IMR-90 (cell line): ENCODE results near the gene ALOX15B. TPM values are rescaled to one million over a fixed set of nuclear protein-coding genes. Genes with fewer than 3 reads are reported as not detected.

Experiments
- ATAC-seq: fragments of 200-7000 bp; cut with Tn5 transposase; 2 replicates; pipeline ENCODE4 v1.9.1; 2020; ENCODE audit warnings: low read depth, mild to moderate bottlenecking, moderate library complexity
- BruUV-seq: library from RNA; stranded (reverse); fragments of 400-500 nt; replicated peaks from 2 replicates; lab custom pipeline; 2021; lab: Mats Ljungman, UMichigan
- CTCF ChIA-PET: fragments of 300-600 bp; formaldehyde crosslinking; extraction: SDS; loops from one replicate; lab custom pipeline; 2021; ENCODE audit warnings: antibody characterized with exemption; lab: Yijun Ruan, JAX
- POLR2A ChIA-PET: fragments of 300-600 bp; sonication (Branson Sonifier 250); formaldehyde crosslinking; loops from one replicate; lab custom pipeline; 2022; ENCODE audit warnings: antibody characterized with exemption; ENCODE audit not compliant: unreplicated experiment; lab: Charles Lee
- DNase-seq: peaks from one replicate; pipeline ENCODE4 v3.0.0; 2013
- H2AFZ ChIP-seq: replicated peaks from 2 replicates; pipeline ENCODE3; 2013; ENCODE audit warnings: low read length, mild to moderate bottlenecking; ENCODE audit not compliant: poor library complexity
- H2AK5ac ChIP-seq: 2 replicates; pipeline ENCODE4 v1.6.1; 2013; ENCODE audit warnings: low read depth, low read length, inconsistent platforms
- H2AK9ac ChIP-seq: replicated peaks from 2 replicates; pipeline ENCODE3; 2013; ENCODE audit warnings: mild to moderate bottlenecking, low read depth, low read length, moderate library complexity; ENCODE audit not compliant: poor library complexity
- H2BK120ac ChIP-seq: 2 replicates; pipeline ENCODE4 v1.6.1; 2013; ENCODE audit warnings: low read depth, low read length, inconsistent platforms
- H2BK15ac ChIP-seq: 3 replicates; pipeline ENCODE4 v1.6.1; 2013; ENCODE audit warnings: low read depth, low read length, inconsistent platforms
- H2BK20ac ChIP-seq: 2 replicates; pipeline ENCODE4 v1.6.1; 2013; ENCODE audit warnings: low read depth, mild to moderate bottlenecking, inconsistent platforms, low read length, moderate library complexity
- H2BK5ac ChIP-seq: 2 replicates; pipeline ENCODE4 v1.6.1; 2013; ENCODE audit warnings: mild to moderate bottlenecking, low read depth, low read length, inconsistent platforms; ENCODE audit not compliant: poor library complexity, severe bottlenecking
- H3K14ac ChIP-seq: replicated peaks from 2 replicates; pipeline ENCODE4 v1.6.1; 2013; ENCODE audit warnings: low read depth, low read length, inconsistent platforms
- H3K18ac ChIP-seq: 2 replicates; pipeline ENCODE4 v1.6.1; 2013; ENCODE audit warnings: low read depth, low read length, control low read depth
- H3K23ac ChIP-seq: 2 replicates; pipeline ENCODE4 v1.6.1; 2013; ENCODE audit warnings: low read depth, low read length, inconsistent platforms
- H3K27ac ChIP-seq: 2 replicates; pipeline ENCODE4 v1.5.1; 2013; ENCODE audit warnings: mild to moderate bottlenecking, control low read depth, low read length; ENCODE audit not compliant: insufficient read depth
- H3K27me3 ChIP-seq: 2 replicates; pipeline ENCODE4 v1.6.1; 2013; ENCODE audit warnings: low read length; ENCODE audit not compliant: control insufficient read depth, insufficient read depth
- H3K36me3 ChIP-seq: 2 replicates; pipeline ENCODE4 v1.6.1; 2013; ENCODE audit warnings: low read length, mixed read lengths; ENCODE audit not compliant: control insufficient read depth, insufficient read depth
- H3K4ac ChIP-seq: 2 replicates; pipeline ENCODE4 v1.6.1; 2013; ENCODE audit warnings: low read depth, low read length, inconsistent platforms
- H3K4me1 ChIP-seq: 2 replicates; pipeline ENCODE4 v1.6.1; 2013; ENCODE audit warnings: low read length, mixed read lengths; ENCODE audit not compliant: control insufficient read depth, insufficient read depth
- H3K4me2 ChIP-seq: 2 replicates; pipeline ENCODE4 v1.6.1; 2013; ENCODE audit warnings: low read depth, mild to moderate bottlenecking, control low read depth, low read length, moderate library complexity
- H3K4me3 ChIP-seq: 2 replicates; pipeline ENCODE4 v1.5.1; 2013; ENCODE audit warnings: low read depth, mild to moderate bottlenecking, control low read depth, low read length, moderate library complexity; ENCODE audit not compliant: insufficient read depth
- H3K56ac ChIP-seq: 2 replicates; pipeline ENCODE4 v1.6.1; 2013; ENCODE audit warnings: low read length, inconsistent platforms; ENCODE audit not compliant: insufficient read depth; ENCODE audit errors: extremely low read depth
- H3K79me1 ChIP-seq, 2 experiments: 2 replicates each; pipeline ENCODE4 v1.6.1; 2013; ENCODE audit warnings: low read length in 2 of 2, inconsistent platforms in 1 of 2, low read depth in 1 of 2
- H3K9ac ChIP-seq: 2 replicates; pipeline ENCODE4 v1.6.1; 2013; ENCODE audit warnings: low read depth, low read length, control low read depth
- H3K9me1 ChIP-seq: 2 replicates; pipeline ENCODE4 v1.6.1; 2013; ENCODE audit warnings: low read length, inconsistent platforms; ENCODE audit not compliant: insufficient read depth
- H3K9me3 ChIP-seq: 2 replicates; pipeline ENCODE4 v1.6.1; 2013; ENCODE audit warnings: low read length; ENCODE audit not compliant: control insufficient read depth, insufficient read depth
- H4K20me1 ChIP-seq: 2 replicates; pipeline ENCODE4 v1.6.1; 2013; ENCODE audit warnings: low read length, inconsistent platforms; ENCODE audit not compliant: insufficient read depth
- H4K5ac ChIP-seq: 2 replicates; pipeline ENCODE4 v1.6.1; 2013; ENCODE audit warnings: mild to moderate bottlenecking, low read depth, low read length, control low read depth
- H4K8ac ChIP-seq, 2 experiments: 2 replicates each; pipeline ENCODE4 v1.6.1; 2013; ENCODE audit warnings: low read depth in 2 of 2, low read length in 2 of 2, control low read depth in 1 of 2, inconsistent platforms in 1 of 2
- H4K91ac ChIP-seq: 2 replicates; pipeline ENCODE4 v1.6.1; 2013; ENCODE audit warnings: low read depth, low read length, inconsistent platforms; ENCODE audit not compliant: insufficient read depth
- BHLHE40 ChIP-seq: fragments of 150-350 bp; IDR thresholded peaks from 2 replicates; pipeline ENCODE4 v1.6.1; 2016; ENCODE audit warnings: mild to moderate bottlenecking, low read depth, low read length
- CHD1 ChIP-seq: IDR thresholded peaks from 2 replicates; pipeline ENCODE4 v1.6.1; 2012; ENCODE audit warnings: low read depth, low read length, improper control_type of control experiment
- CTCF ChIP-seq: conservative IDR thresholded peaks from 2 replicates; pipeline ENCODE4 v1.5.1; 2012; ENCODE audit warnings: mild to moderate bottlenecking, low read depth, low read length, improper control_type of control experiment
- FOS ChIP-seq: fragments of 150-350 bp; IDR thresholded peaks from 2 replicates; pipeline ENCODE4 v1.6.1; 2016; ENCODE audit warnings: low read depth, low read length
- MAFK ChIP-seq: IDR thresholded peaks from 2 replicates; pipeline ENCODE4 v1.6.1; 2012; ENCODE audit warnings: low read depth, low read length, improper control_type of control experiment
- MAZ ChIP-seq: IDR thresholded peaks from 2 replicates; pipeline ENCODE4 v1.6.1; 2012; ENCODE audit warnings: low read depth, mild to moderate bottlenecking, low read length, improper control_type of control experiment, moderate library complexity, borderline replicate concordance
- MXI1 ChIP-seq: IDR thresholded peaks from 2 replicates; pipeline ENCODE4 v1.6.1; 2012; ENCODE audit warnings: low read depth, mild to moderate bottlenecking, low read length, moderate library complexity, borderline replicate concordance
- NFE2L2 ChIP-seq: fragments of 150-350 bp; IDR thresholded peaks from 2 replicates; pipeline ENCODE4 v1.6.1; 2016; ENCODE audit warnings: low read depth, mild to moderate bottlenecking, low read length
- POLR2A ChIP-seq: IDR thresholded peaks from 2 replicates; pipeline ENCODE4 v1.6.1; 2012; ENCODE audit warnings: mild to moderate bottlenecking, low read depth, low read length
- RAD21 ChIP-seq: IDR thresholded peaks from 2 replicates; pipeline ENCODE4 v1.6.1; 2012; ENCODE audit warnings: low read length, improper control_type of control experiment
- RCOR1 ChIP-seq: IDR thresholded peaks from 2 replicates; pipeline ENCODE4 v1.6.1; 2012; ENCODE audit warnings: mild to moderate bottlenecking, low read length, improper control_type of control experiment; ENCODE audit not compliant: insufficient replicate concordance
- RFX5 ChIP-seq: IDR thresholded peaks from 2 replicates; pipeline ENCODE4 v1.8.0; 2012; ENCODE audit warnings: low read depth, mild to moderate bottlenecking, low read length, moderate library complexity
- SMC3 ChIP-seq: fragments of 150-350 bp; IDR thresholded peaks from 2 replicates; pipeline ENCODE4 v1.6.1; 2016; ENCODE audit warnings: low read depth, mild to moderate bottlenecking, antibody characterized with exemption, low read length, moderate library complexity
- WGBS, 2 experiments: methylation state at CpG; one replicate each; pipeline versions ENCODE4 v1.1.5 to v1.1.7; 2013; ENCODE audit warnings: missing lambda C conversion rate in 2 of 2; ENCODE audit not compliant: insufficient read length in 1 of 2; ENCODE audit errors: extremely low coverage in 2 of 2; 5-methylcytosine and 5-hydroxymethylcytosine counted together
- dilution Hi-C: fragments of 300-500 bp; cut with HindIII; formaldehyde crosslinking; loops from one replicate; pipeline ENCODE4 v1.14.3; 2018; ENCODE audit warnings: low sequenced_read_pairs; ENCODE audit not compliant: unreplicated experiment
- in situ Hi-C: fragments of 300-500 bp; cut with MboI; formaldehyde crosslinking; loops from 3 replicates; pipeline ENCODE4 v1.14.3; 2019; ENCODE audit warnings: low sequenced_read_pairs, inconsistent platforms, mixed read lengths
- intact Hi-C: fragments of 100-400 bp; cut with micrococcal nuclease; formaldehyde crosslinking; loops from 2 replicates; pipeline ENCODE4 v1.10.0; 2022
- polyA plus RNA-seq, 3 experiments: library from polyadenylated mRNA; depleted of rRNA; stranded (reverse); fragments of >200 nt; gene quantifications; 2 replicates each; pipeline ENCODE4 v1.2.3, GENCODE V29; 2012; ENCODE audit warnings: low replicate concordance in 1 of 3
- total RNA-seq: library from RNA; depleted of rRNA; stranded (reverse); fragments of >200 nt; gene quantifications from 2 replicates; pipeline ENCODE4 v1.2.3, GENCODE V29; 2012
- TF ChIP-seq, protein P1 (sequence below): fragments of 150-350 bp; IDR thresholded peaks from 2 replicates; pipeline ENCODE4 v1.6.1; 2017; ENCODE audit warnings: mild to moderate bottlenecking, antibody characterized with exemption, low read length, low read depth

Gene ALOX15B
- total and polyA plus RNA-seq, 2 of the 4 experiments (the other 2 are of a cell fraction), result not detected

DNA sequence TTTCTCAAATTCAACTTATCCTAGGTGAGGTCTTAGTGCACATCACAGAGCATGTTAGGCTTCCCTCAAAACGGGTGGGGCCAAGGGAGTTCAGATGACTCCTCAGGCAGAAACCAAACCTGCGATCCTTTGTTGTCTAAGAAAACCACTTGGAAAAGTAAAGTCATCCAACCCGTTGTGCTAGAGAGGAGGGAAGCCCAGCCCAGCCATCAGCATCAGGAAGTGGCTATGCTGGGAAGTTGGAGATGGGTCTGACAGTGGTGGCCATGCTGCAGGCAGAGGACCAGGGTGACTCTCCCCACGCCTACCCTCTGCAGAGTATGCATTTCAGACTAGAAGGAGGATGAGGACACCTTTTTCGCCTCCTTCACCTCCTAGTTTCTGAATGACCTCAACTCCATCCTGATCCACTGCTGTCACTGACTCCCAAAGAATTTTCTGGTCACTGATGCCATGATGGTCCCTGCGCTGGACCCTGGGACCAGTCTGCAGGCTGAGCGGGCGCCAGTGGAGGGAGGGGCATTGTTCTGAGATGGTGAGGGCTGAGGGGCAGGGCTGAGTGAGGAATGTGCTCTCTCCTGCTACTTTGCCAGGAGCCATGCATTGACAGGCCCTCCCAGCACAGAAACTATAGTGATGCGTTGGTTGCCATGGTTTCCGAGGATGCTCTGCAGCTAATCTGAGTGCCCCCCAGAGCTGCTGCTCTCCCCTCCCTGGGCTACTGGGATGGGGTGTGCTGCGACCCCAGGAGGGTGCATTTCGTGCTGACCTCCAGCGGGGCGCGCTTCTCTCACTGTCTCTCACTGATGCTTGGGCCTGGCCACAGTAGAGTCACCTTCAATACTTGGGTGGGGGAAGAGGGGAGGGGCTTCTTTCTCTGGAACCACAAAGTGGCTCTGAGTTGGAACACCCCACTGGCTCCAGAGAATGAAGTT lies 28.2 kb downstream of the ALOX15B start (continued):
- TF ChIP-seq RAD21, result no peak
- no peak for TF ChIP-seq MAZ
- TF ChIP-seq MAFK, result no peak
- TF ChIP-seq, protein P1, sequence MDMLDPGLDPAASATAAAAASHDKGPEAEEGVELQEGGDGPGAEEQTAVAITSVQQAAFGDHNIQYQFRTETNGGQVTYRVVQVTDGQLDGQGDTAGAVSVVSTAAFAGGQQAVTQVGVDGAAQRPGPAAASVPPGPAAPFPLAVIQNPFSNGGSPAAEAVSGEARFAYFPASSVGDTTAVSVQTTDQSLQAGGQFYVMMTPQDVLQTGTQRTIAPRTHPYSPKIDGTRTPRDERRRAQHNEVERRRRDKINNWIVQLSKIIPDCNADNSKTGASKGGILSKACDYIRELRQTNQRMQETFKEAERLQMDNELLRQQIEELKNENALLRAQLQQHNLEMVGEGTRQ, result no peak

DNA sequence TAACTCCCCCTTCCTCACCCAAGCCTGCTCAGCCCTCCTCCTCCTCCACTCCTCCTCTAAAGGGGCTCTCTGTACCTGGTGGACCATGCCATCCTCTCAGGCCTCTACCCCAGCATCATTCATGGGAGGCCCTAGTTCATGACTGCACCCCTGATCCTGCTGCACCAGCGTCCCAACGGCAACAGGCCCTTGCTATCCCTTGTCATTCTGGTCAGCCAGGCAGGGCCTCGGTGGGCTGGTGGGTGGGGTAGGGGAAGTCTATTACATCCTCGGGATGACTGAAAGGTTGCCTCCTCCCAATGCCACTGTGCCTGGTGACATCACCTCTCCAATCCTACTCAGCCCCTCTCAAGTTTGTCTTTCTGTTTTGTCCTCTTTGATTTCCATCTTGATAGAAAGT lies 28.9 kb downstream of the ALOX15B start:
- Histone ChIP-seq H3K27me3 (peaks cover 78% of the 10 kb centered on the region), H2AK5ac (no peak overlapping the region), H3K23ac (no peak overlapping the region), H3K56ac (no peak overlapping the region), H2BK120ac (no peak overlapping the region), H3K9me1 (no peaks in the 10 kb centered on the region), H4K91ac (no peak overlapping the region), H3K9me3 (no peaks in the 10 kb centered on the region), H2BK20ac (no peak overlapping the region), H2BK15ac (no peak overlapping the region), H3K36me3 (no peaks in the 10 kb centered on the region), H2AK9ac (no peak overlapping the region), H3K79me1 (no peaks in the 10 kb centered on the region), H3K9ac (no peak overlapping the region), H3K4me1 (no peaks in the 10 kb centered on the region), H2AFZ (no peak overlapping the region), H3K4me2 (no peak overlapping the region), H3K14ac (no peak overlapping the region), H2BK5ac (no peak overlapping the region), H4K8ac (no peak overlapping the region), H3K18ac (no peak overlapping the region), H3K27ac (no peak overlapping the region), H3K4me3 (no peak overlapping the region), H4K20me1 (peaks cover 4% of the 10 kb centered on the region; the same call in 1 of the 2 replicates), H3K4ac (no peak overlapping the region), H4K5ac (no peak overlapping the region)
- no TSS peak for BruUV-seq
- POLR2A ChIA-PET, result no interaction called here
- ATAC-seq, result no peak
- no peak for DNase-seq
- intact Hi-C loops, result loop anchor here (10.0 kb wide), 1 partner anchor 717 kb away; no protein-coding TSS in a partner anchor
- in situ Hi-C loops, result no loop called here
- whole genome bisulfite sequencing, 2 experiments, result no CpG with 5 or more reads among the region's 4 CpGs
- CTCF ChIA-PET, result no interaction called here
- dilution Hi-C loops, result no loop called here
- TF ChIP-seq SMC3 (no peak), RFX5 (no peak), CHD1 (no peak), MAFK (no peak), FOS (no peak), CTCF (no peak), POLR2A (no peak), RCOR1 (no peak), MXI1 (no peak), BHLHE40 (no peak), NFE2L2 (no peak)
